ENCODE data around the gene CHST7. TPM values are rescaled to one million over a fixed set of nuclear protein-coding genes. Genes with fewer than 3 reads are reported as not detected.
A peak's percentile ranks its signal among the peaks of the same experiment; 100 is the strongest.

CHST7 gene
- total RNA-seq, 1 donor from 2014 or later: 54.6 TPM

- Mint-ChIP-seq H3K4me1 (ENCODE audit: unreplicated experiment) (peaks cover 5% of the 10 kb centered on the region), H3K27me3 (ENCODE audit: unreplicated experiment) (peaks cover 2% of the 10 kb centered on the region), H3K9me3 (ENCODE audit: unreplicated experiment) (no peaks in the 10 kb centered on the region), H3K27ac (ENCODE audit: unreplicated experiment) (peak within 1 kb of the TSS; percentile 94), H3K36me3 (ENCODE audit: low read depth, unreplicated experiment) (peaks cover 5% of the 10 kb centered on the region), H3K4me3 (ENCODE audit: unreplicated experiment) (peak within 1 kb of the TSS; percentile 97)
- TF ChIP-seq CTCF (IDR thresholded peaks at IDR 0.05; ENCODE audit: unreplicated experiment): no peak
- peak; percentile 86 for DNase-seq (ENCODE audit: low spot score)
Observed at GRCh38 chrX:46545111-46546005, 28.2 kb upstream of the CHST7 start, which contains the start of gene ZNF674. ZNF674 (minus strand) TSS chrX:46545421; CDS start chrX:46542087, 3,334 bp downstream.

GRCh38 chrX:46547857-46548256 lies 25.7 kb upstream of the CHST7 start:
- H3K27me3 Mint-ChIP-seq (ENCODE audit: unreplicated experiment): peaks cover 2% of the 10 kb centered on the region
- no peak overlapping the region for H3K27ac Mint-ChIP-seq (ENCODE audit: unreplicated experiment)

GRCh38 chrX:46549914-46550313 lies 23.7 kb upstream of the CHST7 start:
- peaks cover 8% of the 10 kb centered on the region for H3K36me3 Mint-ChIP-seq (ENCODE audit: low read depth, unreplicated experiment)
- no peak overlapping the region for H3K27ac Mint-ChIP-seq (ENCODE audit: unreplicated experiment)
- no peaks in the 10 kb centered on the region for H3K27me3 Mint-ChIP-seq (ENCODE audit: unreplicated experiment)
- TF ChIP-seq CTCF (IDR thresholded peaks at IDR 0.05; ENCODE audit: unreplicated experiment): no peak
- no peak for DNase-seq (ENCODE audit: low spot score)
- peak overlapping the region; percentile 47 for H3K4me3 Mint-ChIP-seq (ENCODE audit: unreplicated experiment)
- peaks cover 5% of the 10 kb centered on the region for H3K4me1 Mint-ChIP-seq (ENCODE audit: unreplicated experiment)
- H3K9me3 Mint-ChIP-seq (ENCODE audit: unreplicated experiment): no peaks in the 10 kb centered on the region

More at GRCh38 chrX:46547857-46548256, 25.7 kb upstream of the CHST7 start:
- Mint-ChIP-seq H3K4me3 (ENCODE audit: unreplicated experiment) (no peak overlapping the region), H3K4me1 (ENCODE audit: unreplicated experiment) (peaks cover 5% of the 10 kb centered on the region), H3K36me3 (ENCODE audit: low read depth, unreplicated experiment) (peaks cover 8% of the 10 kb centered on the region), H3K9me3 (ENCODE audit: unreplicated experiment) (no peaks in the 10 kb centered on the region)
- no peak for DNase-seq (ENCODE audit: low spot score)
- no peak for TF ChIP-seq CTCF (IDR thresholded peaks at IDR 0.05; ENCODE audit: unreplicated experiment)

- DNase-seq (ENCODE audit: low spot score): no peak
- Mint-ChIP-seq H3K27ac (ENCODE audit: unreplicated experiment) (no peak overlapping the region), H3K4me3 (ENCODE audit: unreplicated experiment) (no peak overlapping the region), H3K36me3 (ENCODE audit: low read depth, unreplicated experiment) (peaks cover 8% of the 10 kb centered on the region), H3K9me3 (ENCODE audit: unreplicated experiment) (no peaks in the 10 kb centered on the region), H3K4me1 (ENCODE audit: unreplicated experiment) (no peaks in the 10 kb centered on the region), H3K27me3 (ENCODE audit: unreplicated experiment) (no peaks in the 10 kb centered on the region)
- TF ChIP-seq CTCF (IDR thresholded peaks at IDR 0.05; ENCODE audit: unreplicated experiment): no peak
Observed at GRCh38 chrX:46551494-46552128, 22.0 kb upstream of the CHST7 start.

GRCh38 chrX:46553935-46554334 lies 19.6 kb upstream of the CHST7 start:
- H3K4me3 Mint-ChIP-seq (ENCODE audit: unreplicated experiment): no peak overlapping the region
- peaks cover 9% of the 10 kb centered on the region for H3K36me3 Mint-ChIP-seq (ENCODE audit: low read depth, unreplicated experiment)
- no peaks in the 10 kb centered on the region for H3K9me3 Mint-ChIP-seq (ENCODE audit: unreplicated experiment)
- H3K4me1 Mint-ChIP-seq (ENCODE audit: unreplicated experiment): no peaks in the 10 kb centered on the region
- H3K27ac Mint-ChIP-seq (ENCODE audit: unreplicated experiment): no peak overlapping the region
- no peak for DNase-seq (ENCODE audit: low spot score)
- H3K27me3 Mint-ChIP-seq (ENCODE audit: unreplicated experiment): no peaks in the 10 kb centered on the region
- no peak for TF ChIP-seq CTCF (IDR thresholded peaks at IDR 0.05; ENCODE audit: unreplicated experiment)
